ENCODE results near the gene SPPL2B.

- TF ChIP-seq NFIC (IDR thresholded peaks at IDR 0.05; ENCODE audit: borderline replicate concordance), result no peak
- no peak for TF ChIP-seq SIN3A (IDR thresholded peaks at IDR 0.05; ENCODE audit: borderline replicate concordance, low read depth, low read length)
Measured at GRCh38 chr19:2318923-2319322, 9.6 kb upstream of the SPPL2B start.
